PFSK-1 (cell line): ENCODE measurements around the gene CCP110.

ENCODE experiments used
- POLR2AphosphoS5 ChIP-seq: IDR thresholded peaks from 2 replicates; pipeline ENCODE4 v1.6.1; 2012; ENCODE audit warnings: low read depth, mild to moderate bottlenecking, control low read depth, low read length, moderate library complexity
- SIN3A ChIP-seq: IDR thresholded peaks from 2 replicates; pipeline ENCODE4 v1.6.1; 2012; ENCODE audit warnings: mild to moderate bottlenecking, low read length, moderate library complexity, borderline replicate concordance; ENCODE audit not compliant: insufficient read depth

GRCh38 chr16:19589106-19589505 lies 65.4 kb downstream of the CCP110 start:
- TF ChIP-seq POLR2AphosphoS5 = no peak
- TF ChIP-seq SIN3A = no peak
